HCT116 (cell line): ENCODE measurements around the gene DNLZ.

ENCODE experiments used
- CBX3 ChIP-seq: IDR thresholded peaks from 2 replicates; pipeline ENCODE4 v1.6.1; 2012; ENCODE audit warnings: low read depth
- CTCF ChIP-seq, 3 experiments: fragments of 200-600 bp in 1 of 3; sonication (generic) in 1 of 3; IDR thresholded peaks in 2 of 3; conservative IDR thresholded peaks in 1 of 3; 2 replicates each; pipeline ENCODE4 v1.5.1; 2012 to 2017; ENCODE audit warnings: low read depth in 2 of 3, low read length in 2 of 3, antibody characterized with exemption in 1 of 3, borderline replicate concordance in 1 of 3, control low read depth in 1 of 3, mild to moderate bottlenecking in 1 of 3, mixed read lengths in 1 of 3, mixed run types in 1 of 3, moderate library complexity in 1 of 3; ENCODE audit not compliant: insufficient read depth in 1 of 3
- EGR1 ChIP-seq: IDR thresholded peaks from 2 replicates; pipeline ENCODE4 v1.6.1; 2012; ENCODE audit warnings: low read depth
- ELF1 ChIP-seq: IDR thresholded peaks from 2 replicates; pipeline ENCODE4 v1.6.1; 2012; ENCODE audit warnings: low read depth, borderline replicate concordance
- EZH2 ChIP-seq: fragments of 200-600 bp; sonication (generic); IDR thresholded peaks from 2 replicates; pipeline ENCODE4 v1.6.1; 2017; ENCODE audit warnings: antibody characterized with exemption, mixed run types
- MAX ChIP-seq: IDR thresholded peaks from 2 replicates; pipeline ENCODE4 v1.6.1; 2012
- POLR2A ChIP-seq: IDR thresholded peaks from 2 replicates; pipeline ENCODE4 v1.7.0; 2011; ENCODE audit warnings: borderline replicate concordance; ENCODE audit not compliant: insufficient read depth, insufficient read length; ENCODE audit errors: extremely low read depth
- POLR2AphosphoS5 ChIP-seq: IDR thresholded peaks from 2 replicates; pipeline ENCODE4 v1.6.1; 2011; ENCODE audit warnings: mild to moderate bottlenecking, low read depth, low read length, moderate library complexity
- RAD21 ChIP-seq: IDR thresholded peaks from 2 replicates; pipeline ENCODE4 v1.6.1; 2012; ENCODE audit warnings: low read depth, mild to moderate bottlenecking
- SP1 ChIP-seq: IDR thresholded peaks from 2 replicates; pipeline ENCODE4 v1.6.1; 2012; ENCODE audit warnings: low read depth
- SRF ChIP-seq: IDR thresholded peaks from 2 replicates; pipeline ENCODE4 v1.6.1; 2012; ENCODE audit warnings: low read depth
- TCF7L2 ChIP-seq: IDR thresholded peaks from 2 replicates; pipeline ENCODE4 v1.7.0; 2011; ENCODE audit warnings: borderline replicate concordance, inconsistent platforms; ENCODE audit not compliant: insufficient read depth, insufficient read length; ENCODE audit errors: extremely low read depth
- ZNF274 ChIP-seq: fragments of 200-500 bp; sonication (Bioruptor generic); IDR thresholded peaks from 2 replicates; pipeline ENCODE4 v1.6.1; 2014; ENCODE audit warnings: mild to moderate bottlenecking, low read depth, low read length, inconsistent platforms

GRCh38 chr9:136322756-136323330, 40.7 kb downstream of the DNLZ start:
- TF ChIP-seq ZNF274 (no peak), SRF (no peak), EZH2 (no peak), CTCF (IDR thresholded peaks at IDR 0.05 in 2 of 3, conservative IDR thresholded peaks at IDR 0.05 in 1 of 3; ENCODE audit: borderline replicate concordance in 1 of 3, insufficient read depth in 1 of 3, low read depth in 2 of 3, low read length in 2 of 3) (no peak), EGR1 (no peak), CBX3 (no peak), POLR2AphosphoS5 (no peak), ELF1 (no peak), POLR2A (no peak), RAD21 (no peak), TCF7L2 (no peak), SP1 (no peak), MAX (no peak)
